ENCODE results near the gene NR1H3.

GRCh38 chr11:47247502-47247901 is 10.3 kb upstream of the NR1H3 start:
- TF ChIP-seq CTCF (IDR thresholded peaks at IDR 0.05) (no peak), POLR2A (IDR thresholded peaks at IDR 0.05) (no peak)
